HepG2 (cell line): ENCODE measurements around the gene TRMT10C. TPM values are rescaled to one million over a fixed set of nuclear protein-coding genes. Genes with fewer than 3 reads are reported as not detected.

Experiments used
- CBFB ChIP-seq: sonication (generic); formaldehyde crosslinking; IDR thresholded peaks from 2 replicates; pipeline ENCODE4 v1.4.0; 2020; ENCODE audit warnings: missing genetic modification reagents
- E2F5 ChIP-seq: sonication (generic); formaldehyde crosslinking; conservative IDR thresholded peaks from 2 replicates; pipeline ENCODE4 v1.4.0; 2020; ENCODE audit warnings: missing genetic modification reagents
- ETV5 ChIP-seq: IDR thresholded peaks from 2 replicates; pipeline ENCODE4 v1.6.1; 2018; ENCODE audit warnings: missing biosample characterization, missing genetic modification reagents, inconsistent platforms, borderline replicate concordance
- GABPA ChIP-seq, 2 experiments: IDR thresholded peaks; 2 replicates each; pipeline ENCODE4 v1.6.1; 2011 to 2016; ENCODE audit warnings: low read depth in 2 of 2, low read length in 1 of 2, missing biosample characterization in 1 of 2, missing genetic modification characterization in 1 of 2
- GPBP1L1 ChIP-seq: sonication (generic); formaldehyde crosslinking; IDR thresholded peaks from 2 replicates; pipeline ENCODE4 v1.5.0; 2020; ENCODE audit warnings: mild to moderate bottlenecking, missing genetic modification reagents
- HMG20B ChIP-seq: conservative IDR thresholded peaks from 2 replicates; pipeline ENCODE4 v1.6.1; 2016; ENCODE audit warnings: missing genetic modification reagents, missing compliant biosample characterization
- HNF4G ChIP-seq, 2 experiments: sonication (generic) in 1 of 2; formaldehyde crosslinking in 1 of 2; IDR thresholded peaks; 2 replicates each; pipeline versions ENCODE4 v1.4.0 to v1.6.1; 2011 to 2020; ENCODE audit warnings: borderline replicate concordance in 2 of 2, low read depth in 2 of 2, mild to moderate bottlenecking in 2 of 2, low read length in 1 of 2, missing genetic modification reagents in 1 of 2, moderate library complexity in 1 of 2
- ISX ChIP-seq: sonication (generic); formaldehyde crosslinking; conservative IDR thresholded peaks from 2 replicates; pipeline ENCODE4 v1.5.0; 2020; ENCODE audit warnings: missing genetic modification reagents
- KLF16 ChIP-seq, 2 experiments: sonication (generic) in 1 of 2; formaldehyde crosslinking in 1 of 2; IDR thresholded peaks; 2 replicates each; pipeline versions ENCODE4 v1.6.1 to v1.8.0; 2016 to 2023; ENCODE audit warnings: missing genetic modification reagents in 2 of 2, missing compliant biosample characterization in 1 of 2
- MIER3 ChIP-seq: IDR thresholded peaks from 2 replicates; pipeline ENCODE4 v1.6.1; 2016; ENCODE audit warnings: missing compliant biosample characterization, borderline replicate concordance
- NR2C2 ChIP-seq: sonication (generic); formaldehyde crosslinking; IDR thresholded peaks from 2 replicates; pipeline ENCODE4 v1.4.0; 2020; ENCODE audit warnings: missing genetic modification reagents, mild to moderate bottlenecking, moderate library complexity, borderline replicate concordance
- NR3C1 ChIP-seq: sonication (generic); formaldehyde crosslinking; IDR thresholded peaks from 2 replicates; pipeline ENCODE4 v1.4.0; 2020; ENCODE audit warnings: missing genetic modification reagents
- PRMT3 ChIP-seq: sonication (generic); formaldehyde crosslinking; IDR thresholded peaks from 2 replicates; pipeline ENCODE4 v1.8.1; 2022; ENCODE audit warnings: low read depth, mild to moderate bottlenecking, moderate library complexity, missing genetic modification reagents, borderline replicate concordance
- SYNCRIP ChIP-seq: fragments of 200-400 bp; formaldehyde crosslinking; IDR thresholded peaks from 2 replicates; pipeline ENCODE4 v1.6.1; 2018; ENCODE audit warnings: mild to moderate bottlenecking, low read depth, low read length; ENCODE audit not compliant: insufficient read depth
- ZNF407 ChIP-seq: sonication (generic); formaldehyde crosslinking; IDR thresholded peaks from one replicate; pipeline ENCODE4 v1.5.1; 2020; ENCODE audit warnings: mild to moderate bottlenecking, missing genetic modification reagents; ENCODE audit errors: not compliant biosample characterization
- ZNF431 ChIP-seq: sonication (generic); formaldehyde crosslinking; IDR thresholded peaks from 2 replicates; pipeline ENCODE4 v1.9.0; 2022; ENCODE audit warnings: missing genetic modification reagents, low read depth, mild to moderate bottlenecking, borderline replicate concordance
- ZNF446 ChIP-seq: sonication (generic); formaldehyde crosslinking; IDR thresholded peaks from 2 replicates; pipeline ENCODE4 v1.5.0; 2020; ENCODE audit warnings: mild to moderate bottlenecking, missing genetic modification reagents
- ZNF460 ChIP-seq: sonication (generic); formaldehyde crosslinking; IDR thresholded peaks from 2 replicates; pipeline ENCODE4 v1.5.1; 2020; ENCODE audit warnings: missing genetic modification reagents, mild to moderate bottlenecking, borderline replicate concordance
- ZNF678 ChIP-seq: sonication (generic); formaldehyde crosslinking; IDR thresholded peaks from 2 replicates; pipeline ENCODE4 v1.4.0; 2020; ENCODE audit warnings: mild to moderate bottlenecking, missing genetic modification reagents
- polyA plus RNA-seq, 8 experiments: library from polyadenylated mRNA; depleted of rRNA in 3 of 8; stranded (reverse) in 7 of 8; unstranded in 1 of 8; fragments of >200 nt; fragmentation: Illumina TruSeq in 4 of 8; extraction: Trizol in 4 of 8; gene quantifications; 2 replicates each; pipeline versions ENCODE4 v1.2.1 to v1.2.3, GENCODE V29; 2011 to 2016; ENCODE audit warnings: low read depth in 4 of 8, missing spikeins in 1 of 8, mixed read lengths in 1 of 8; ENCODE audit not compliant: insufficient read depth in 1 of 8
- total RNA-seq, 5 experiments: library from RNA; depleted of rRNA; stranded (reverse); fragments of >200 nt; fragmentation: Illumina TruSeq; extraction: Trizol; gene quantifications; 2 replicates each; pipeline ENCODE4 v1.2.3, GENCODE V29; 2016; ENCODE audit warnings: low read depth in 1 of 5

Gene TRMT10C
- total and polyA plus RNA-seq, 2 of the 13 experiments (the other 11 are each of a cell fraction or from before 2014, with no cell fraction given), result 10.8 to 39.2 TPM

- TF ChIP-seq MIER3 (CRISPR knock-in tag) (peak; percentile 42; the same call in 1 of the 2 replicates), GABPA (IDR thresholded peaks at IDR 0.05; ENCODE audit: low read depth, low read length) (no peak), GABPA (CRISPR knock-in tag; IDR thresholded peaks at IDR 0.05; ENCODE audit: low read depth) (peak; percentile 50; the same call in 1 of the 2 replicates), GPBP1L1 (CRISPR knock-in tag) (no peak), E2F5 (no peak), NR2C2 (CRISPR knock-in tag) (no peak; the same call in 1 of the 2 replicates), ZNF446 (CRISPR knock-in tag) (no peak), ZNF431 (CRISPR knock-in tag) (no peak), HNF4G (IDR thresholded peaks at IDR 0.05; ENCODE audit: borderline replicate concordance, low read depth, low read length) (no peak), HNF4G (CRISPR knock-in tag; IDR thresholded peaks at IDR 0.05; ENCODE audit: borderline replicate concordance, low read depth) (peak; percentile 48; the same call in 1 of the 2 replicates), NR3C1 (CRISPR knock-in tag) (no peak), ZNF407 (CRISPR knock-in tag) (no peak), ISX (CRISPR knock-in tag) (no peak), ZNF678 (CRISPR knock-in tag) (no peak), HMG20B (CRISPR knock-in tag) (no peak), ZNF460 (CRISPR knock-in tag) (no peak), SYNCRIP (no peak), KLF16 (CRISPR knock-in tag; IDR thresholded peaks at IDR 0.05) (no peak), CBFB (no peak), PRMT3 (no peak), ETV5 (CRISPR knock-in tag) (no peak)
These were observed 13.1 kb upstream of the TRMT10C start (continued) for GRCh38 chr3:101548527-101549105.
